A673 (cell line): Measurements from ENCODE around the gene IGF1R.

Source experiments
- EZH2 ChIP-seq: fragments of 200-600 bp; sonication (generic); IDR thresholded peaks from 2 replicates; pipeline ENCODE4 v1.6.1; 2017; ENCODE audit warnings: borderline replicate concordance, low read depth, mild to moderate bottlenecking, mixed read lengths, antibody characterized with exemption, low read length; ENCODE audit not compliant: poor library complexity, severe bottlenecking
- TF ChIP-seq, protein P1 (sequence below): fragments of 300-800, 200-600 bp; sonication (generic); conservative IDR thresholded peaks from 2 replicates; pipeline ENCODE4 v1.5.1; 2017; ENCODE audit warnings: low read depth, mild to moderate bottlenecking, antibody characterized with exemption, low read length, moderate library complexity, mixed read lengths

DNA sequence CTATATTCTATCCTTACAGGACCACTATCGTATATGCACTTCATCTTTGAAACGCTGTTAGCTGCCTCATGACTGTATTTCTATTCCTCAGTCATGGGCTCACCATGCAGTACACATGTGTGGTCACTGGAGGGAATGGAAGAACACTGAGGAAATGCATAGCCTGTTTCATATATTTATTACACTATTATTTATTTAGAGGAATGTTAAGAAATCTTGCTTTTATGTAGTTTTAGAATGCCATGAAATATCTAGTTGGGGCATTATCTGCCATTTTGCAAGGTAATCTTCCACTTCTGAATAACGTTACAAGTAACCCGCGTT is 155.7 kb downstream of the IGF1R start:
- TF ChIP-seq, protein P1, sequence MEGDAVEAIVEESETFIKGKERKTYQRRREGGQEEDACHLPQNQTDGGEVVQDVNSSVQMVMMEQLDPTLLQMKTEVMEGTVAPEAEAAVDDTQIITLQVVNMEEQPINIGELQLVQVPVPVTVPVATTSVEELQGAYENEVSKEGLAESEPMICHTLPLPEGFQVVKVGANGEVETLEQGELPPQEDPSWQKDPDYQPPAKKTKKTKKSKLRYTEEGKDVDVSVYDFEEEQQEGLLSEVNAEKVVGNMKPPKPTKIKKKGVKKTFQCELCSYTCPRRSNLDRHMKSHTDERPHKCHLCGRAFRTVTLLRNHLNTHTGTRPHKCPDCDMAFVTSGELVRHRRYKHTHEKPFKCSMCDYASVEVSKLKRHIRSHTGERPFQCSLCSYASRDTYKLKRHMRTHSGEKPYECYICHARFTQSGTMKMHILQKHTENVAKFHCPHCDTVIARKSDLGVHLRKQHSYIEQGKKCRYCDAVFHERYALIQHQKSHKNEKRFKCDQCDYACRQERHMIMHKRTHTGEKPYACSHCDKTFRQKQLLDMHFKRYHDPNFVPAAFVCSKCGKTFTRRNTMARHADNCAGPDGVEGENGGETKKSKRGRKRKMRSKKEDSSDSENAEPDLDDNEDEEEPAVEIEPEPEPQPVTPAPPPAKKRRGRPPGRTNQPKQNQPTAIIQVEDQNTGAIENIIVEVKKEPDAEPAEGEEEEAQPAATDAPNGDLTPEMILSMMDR, result peak; percentile 42; the same call in 1 of the 2 replicates
- no peak for TF ChIP-seq EZH2
